ENCODE measurements around the gene FHL3. TPM values are rescaled to one million over a fixed set of nuclear protein-coding genes. Genes with fewer than 3 reads are reported as not detected.

FHL3 gene
- total and polyA plus RNA-seq, 8 donors: 14.8 to 34.4 (median 17.8) TPM

Other genes starting within 250 kb of the FHL3 start
- 1 to 10 TPM; 2.3 to 3.2 TPM for gene EPHA10, start 240.4 kb downstream of the FHL3 start, total RNA-seq
- under 1 TPM; 0.13 to 0.25 (median 0.18) TPM for gene EPHA10, start 240.4 kb downstream of the FHL3 start, polyA plus RNA-seq (ENCODE audit: insufficient read length in 6 of 6)
- 10 to 100 TPM in 1 of 2 donors, 1 to 10 TPM in 1; 8.6 to 11.2 TPM for gene MANEAL, start 211.7 kb downstream of the FHL3 start, total RNA-seq
- 1 to 10 TPM; 4.3 to 5.8 (median 5.2) TPM for gene MANEAL, start 211.7 kb downstream of the FHL3 start, polyA plus RNA-seq (ENCODE audit: insufficient read length in 6 of 6)
- 10 to 100 TPM; 43.0 to 54.3 TPM for gene C1orf122, start 197.7 kb downstream of the FHL3 start, total RNA-seq
- 10 to 100 TPM; 18.6 to 38.1 (median 26.0) TPM for gene C1orf122, start 197.7 kb downstream of the FHL3 start, polyA plus RNA-seq (ENCODE audit: insufficient read length in 6 of 6)
- gene YRDC, start 197.3 kb downstream of the FHL3 start, total RNA-seq: 10 to 100 TPM; 13.1 to 16.9 TPM
- gene YRDC, start 197.3 kb downstream of the FHL3 start, polyA plus RNA-seq (ENCODE audit: insufficient read length in 6 of 6): 10 to 100 TPM in 5 of 6 donors, 1 to 10 TPM in 1; 9.8 to 14.7 (median 11.9) TPM
- gene MTF1, start 145.9 kb downstream of the FHL3 start, total RNA-seq: 10 to 100 TPM; 16.8 to 37.4 TPM
- 1 to 10 TPM; 7.5 to 9.6 (median 8.9) TPM for gene MTF1, start 145.9 kb downstream of the FHL3 start, polyA plus RNA-seq (ENCODE audit: insufficient read length in 6 of 6)
- gene INPP5B, start 58.5 kb downstream of the FHL3 start, total RNA-seq: 10 to 100 TPM; 27.4 to 33.1 TPM
- gene INPP5B, start 58.5 kb downstream of the FHL3 start, polyA plus RNA-seq (ENCODE audit: insufficient read length in 6 of 6): 10 to 100 TPM; 22.5 to 39.9 (median 31.3) TPM
- gene SF3A3, start 15.5 kb downstream of the FHL3 start, total RNA-seq: 10 to 100 TPM; 37.1 to 47.1 TPM
- gene SF3A3, start 15.5 kb downstream of the FHL3 start, polyA plus RNA-seq (ENCODE audit: insufficient read length in 6 of 6): 100 to 1,000 TPM in 2 of 6 donors, 10 to 100 TPM in 4; 89.1 to 107 (median 99.3) TPM
- 10 to 100 TPM; 24.5 to 33.3 TPM for gene UTP11, start 7.2 kb upstream of the FHL3 start, total RNA-seq
- gene UTP11, start 7.2 kb upstream of the FHL3 start, polyA plus RNA-seq (ENCODE audit: insufficient read length in 6 of 6): 10 to 100 TPM; 37.0 to 50.2 (median 43.6) TPM
- gene POU3F1, start 41.3 kb upstream of the FHL3 start, total RNA-seq: not detected
- gene POU3F1, start 41.3 kb upstream of the FHL3 start, polyA plus RNA-seq (ENCODE audit: insufficient read length in 6 of 6): under 1 TPM in 4 of 6 donors, not detected in 2; 0.08 to 0.28 (median 0.13) TPM

Measured in left lung (tissue), 8 donors.